DOHH2 (cell line): Measurements from ENCODE around the gene RAD51B.

Experiments
- EZH2phosphoT487 ChIP-seq: fragments of 200-600 bp; sonication (generic); IDR thresholded peaks from 2 replicates; pipeline ENCODE4 v1.6.1; 2017; ENCODE audit warnings: borderline replicate concordance, mild to moderate bottlenecking, antibody characterized with exemption, low read length, moderate library complexity, mixed read lengths
- TF ChIP-seq, protein P1 (sequence below): fragments of 200-600 bp; sonication (generic); IDR thresholded peaks from one replicate; pipeline ENCODE4 v1.5.1; 2014; ENCODE audit warnings: antibody characterized with exemption, mild to moderate bottlenecking, low read depth, low read length; ENCODE audit not compliant: poor library complexity, severe bottlenecking

DNA sequence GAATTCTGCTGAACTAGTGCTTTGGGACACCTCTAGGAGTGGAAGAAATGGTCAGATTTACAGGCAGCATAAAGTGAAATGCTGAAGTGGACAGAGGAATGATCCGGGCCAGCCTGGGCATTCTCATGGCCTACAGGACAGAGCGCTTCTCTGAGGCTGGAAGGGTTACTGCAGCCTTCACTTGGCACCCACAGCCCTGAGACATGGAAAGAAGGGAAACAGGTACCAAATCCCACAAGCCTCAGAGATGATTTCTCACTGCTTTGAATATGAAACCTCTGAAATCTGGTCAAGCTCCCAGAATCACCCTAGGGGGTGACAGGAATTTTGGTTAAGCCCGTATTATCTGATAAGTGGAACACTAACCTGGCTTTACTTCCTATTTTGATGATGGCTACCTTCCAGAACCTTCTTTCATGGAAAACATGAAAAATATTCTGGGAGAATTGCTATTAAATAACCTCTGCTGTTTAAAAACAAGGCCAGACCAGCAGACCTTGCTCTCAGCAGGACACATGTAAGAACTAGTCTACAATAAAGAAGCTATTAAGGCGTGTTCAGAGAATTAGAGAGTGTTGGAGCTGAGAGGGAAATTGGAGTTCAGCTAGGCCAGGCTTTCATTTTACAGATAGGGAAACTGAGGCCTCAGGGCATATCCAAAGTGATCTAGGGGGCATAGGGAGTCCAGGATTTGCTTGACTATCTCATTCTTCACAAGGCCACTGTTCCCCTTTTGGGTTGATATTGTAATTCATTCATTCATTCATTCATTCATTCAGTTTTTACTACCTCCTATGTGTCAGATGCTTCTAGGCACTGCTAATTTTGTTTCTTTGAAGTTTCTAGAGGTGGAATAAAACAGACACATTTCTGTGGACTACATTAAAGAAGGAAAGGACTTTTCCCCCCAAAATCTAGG, 691.8 kb downstream of the RAD51B start:
- TF ChIP-seq, protein P1, sequence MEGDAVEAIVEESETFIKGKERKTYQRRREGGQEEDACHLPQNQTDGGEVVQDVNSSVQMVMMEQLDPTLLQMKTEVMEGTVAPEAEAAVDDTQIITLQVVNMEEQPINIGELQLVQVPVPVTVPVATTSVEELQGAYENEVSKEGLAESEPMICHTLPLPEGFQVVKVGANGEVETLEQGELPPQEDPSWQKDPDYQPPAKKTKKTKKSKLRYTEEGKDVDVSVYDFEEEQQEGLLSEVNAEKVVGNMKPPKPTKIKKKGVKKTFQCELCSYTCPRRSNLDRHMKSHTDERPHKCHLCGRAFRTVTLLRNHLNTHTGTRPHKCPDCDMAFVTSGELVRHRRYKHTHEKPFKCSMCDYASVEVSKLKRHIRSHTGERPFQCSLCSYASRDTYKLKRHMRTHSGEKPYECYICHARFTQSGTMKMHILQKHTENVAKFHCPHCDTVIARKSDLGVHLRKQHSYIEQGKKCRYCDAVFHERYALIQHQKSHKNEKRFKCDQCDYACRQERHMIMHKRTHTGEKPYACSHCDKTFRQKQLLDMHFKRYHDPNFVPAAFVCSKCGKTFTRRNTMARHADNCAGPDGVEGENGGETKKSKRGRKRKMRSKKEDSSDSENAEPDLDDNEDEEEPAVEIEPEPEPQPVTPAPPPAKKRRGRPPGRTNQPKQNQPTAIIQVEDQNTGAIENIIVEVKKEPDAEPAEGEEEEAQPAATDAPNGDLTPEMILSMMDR = no peak
- no peak for TF ChIP-seq EZH2phosphoT487
